ENCODE measurements around the gene NFYC.

- TF ChIP-seq CTCF (IDR thresholded peaks at IDR 0.05) (no peak), POLR2A (IDR thresholded peaks at IDR 0.05) (no peak)
Measured at GRCh38 chr1:40780678-40781607, 89.4 kb downstream of the NFYC start.
